Prostate gland (tissue), 2 donors: Measurements from ENCODE around the gene TAPT1.

ENCODE experiments used
- CTCF ChIP-seq, 4 experiments: fragments of 200-600 bp in 2 of 4; fragments of 450-650 bp in 2 of 4; sonication (generic) in 2 of 4; IDR thresholded peaks; 1 replicate in 3 of 4; 2 replicates in 1 of 4; pipeline ENCODE4 v1.5.1; 2016 to 2019; ENCODE audit warnings: antibody characterized with exemption in 4 of 4, mild to moderate bottlenecking in 2 of 4, moderate library complexity in 2 of 4
- POLR2A ChIP-seq: fragments of 450-650 bp; IDR thresholded peaks from one replicate; pipeline ENCODE4 v1.6.1; 2016; ENCODE audit warnings: antibody characterized with exemption, mild to moderate bottlenecking
- POLR2AphosphoS5 ChIP-seq: sonication (generic); formaldehyde crosslinking; IDR thresholded peaks from one replicate; pipeline ENCODE4 v1.6.1; 2017; ENCODE audit warnings: antibody characterized with exemption

DNA sequence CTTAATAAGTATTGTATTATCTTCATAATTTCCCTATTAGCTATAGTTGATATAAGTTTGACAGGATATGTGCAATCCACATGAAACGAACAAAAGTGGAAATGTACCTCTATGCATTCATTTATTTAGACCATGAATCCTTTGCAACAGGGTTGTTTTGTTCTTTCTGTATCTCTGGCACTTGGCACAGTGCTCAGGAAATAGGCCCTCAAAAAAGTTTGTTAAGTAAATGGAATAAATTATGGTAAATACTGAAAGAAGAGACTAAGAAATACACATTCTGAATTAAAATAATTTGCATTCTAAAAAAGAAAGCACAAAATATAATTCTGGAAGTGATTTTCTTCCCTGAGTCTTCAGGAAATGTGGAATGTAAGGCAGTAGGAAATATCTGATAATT, 39.3 kb downstream of the TAPT1 start:
- TF ChIP-seq POLR2A (no peak), CTCF (IDR thresholded peaks at IDR 0.05) (no peak), POLR2AphosphoS5 (no peak)
